ENCODE data around the gene UBASH3A.

The UBASH3A gene

DNA sequence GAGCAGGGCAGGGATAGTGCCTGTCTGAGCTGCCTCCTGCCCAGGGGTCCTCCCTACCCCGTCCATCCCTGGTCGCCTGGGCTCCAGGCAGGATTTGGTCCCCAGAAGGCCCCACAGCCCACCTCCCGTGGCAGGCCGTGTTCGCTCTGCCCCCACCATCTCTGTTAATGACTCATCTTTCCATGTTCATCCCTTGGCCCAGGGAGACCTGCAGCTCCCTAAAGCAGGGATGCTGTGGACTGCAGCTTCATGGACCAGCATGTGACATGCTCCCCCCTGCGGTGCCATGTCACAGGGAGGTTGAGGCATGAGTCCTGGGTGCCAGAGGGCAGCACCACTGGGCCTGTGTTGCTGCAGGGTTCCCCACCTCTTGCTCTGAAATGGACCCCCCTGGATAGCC lies 26.8 kb downstream of the UBASH3A start:
- DNase-seq (ENCODE audit: low read depth) = no peak

DNA sequence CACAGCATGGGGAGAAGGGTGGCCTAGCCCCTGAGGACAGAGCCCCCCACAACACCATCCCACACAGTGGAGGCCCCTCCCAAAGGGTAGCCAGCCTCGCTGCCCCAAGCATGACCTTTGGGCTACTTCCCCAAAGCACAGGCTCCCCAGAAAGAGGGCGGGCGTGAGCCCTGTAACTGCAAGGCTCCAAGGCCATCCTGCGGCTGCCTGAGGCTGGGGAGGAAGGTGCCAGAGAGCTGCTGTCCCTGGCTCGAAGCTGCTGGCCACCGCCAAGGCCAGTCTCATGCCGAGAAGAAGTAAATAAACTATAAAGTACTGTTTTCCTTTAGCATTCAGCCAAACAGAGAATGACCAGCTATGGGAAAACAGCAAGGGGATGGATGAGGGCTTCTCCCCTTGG lies 27.5 kb downstream of the UBASH3A start:
- no peak for DNase-seq (ENCODE audit: low read depth)

DNA sequence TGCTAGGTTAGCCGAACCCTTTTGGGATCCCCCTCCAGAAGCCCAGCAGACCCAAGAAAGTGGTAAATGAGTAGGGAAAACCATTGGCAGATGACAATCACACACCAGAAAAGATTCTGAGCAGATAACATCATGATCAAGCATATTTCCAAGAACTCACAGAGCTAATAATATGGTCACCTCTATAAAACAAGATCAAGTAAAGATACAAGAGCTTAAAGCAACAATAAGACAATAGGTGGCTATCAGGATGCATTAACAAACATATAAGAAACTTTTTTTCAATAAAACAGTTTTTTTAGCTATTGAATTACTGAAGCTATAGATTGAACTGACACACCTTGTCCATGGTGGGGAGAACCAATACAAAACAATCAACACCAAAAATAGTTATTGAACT lies 29.0 kb downstream of the UBASH3A start:
- no peak for DNase-seq (ENCODE audit: low read depth)

DNA sequence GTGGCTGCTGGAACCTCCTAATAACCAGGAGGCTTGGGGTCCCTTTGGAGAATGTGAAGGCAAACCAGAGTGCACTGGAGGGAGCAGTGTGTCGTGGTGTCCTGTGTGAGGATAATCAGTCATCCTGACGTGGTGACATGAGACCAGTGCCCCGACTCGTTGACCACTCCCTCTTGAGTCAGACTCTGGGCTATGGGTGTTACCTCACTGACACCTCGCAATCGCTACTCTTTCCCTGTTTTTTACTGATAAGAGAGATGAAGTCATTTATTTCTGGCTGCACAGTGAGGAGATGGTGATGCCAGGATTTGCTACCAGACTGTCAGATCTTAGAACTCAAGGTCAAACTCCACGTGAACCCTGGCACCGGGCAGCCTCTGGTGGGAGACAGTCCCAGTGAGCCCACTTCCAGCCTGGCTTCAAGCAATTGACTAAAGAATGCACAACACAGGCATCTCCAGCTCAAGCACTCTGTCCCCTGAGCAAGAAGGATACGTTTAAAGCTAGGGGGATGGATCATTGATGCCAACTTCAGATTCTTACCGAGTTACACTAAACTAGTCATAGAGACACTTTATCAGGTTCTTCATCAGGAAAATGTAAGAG lies 30.3 kb downstream of the UBASH3A start:
- no peak for DNase-seq (ENCODE audit: low read depth)

DNA sequence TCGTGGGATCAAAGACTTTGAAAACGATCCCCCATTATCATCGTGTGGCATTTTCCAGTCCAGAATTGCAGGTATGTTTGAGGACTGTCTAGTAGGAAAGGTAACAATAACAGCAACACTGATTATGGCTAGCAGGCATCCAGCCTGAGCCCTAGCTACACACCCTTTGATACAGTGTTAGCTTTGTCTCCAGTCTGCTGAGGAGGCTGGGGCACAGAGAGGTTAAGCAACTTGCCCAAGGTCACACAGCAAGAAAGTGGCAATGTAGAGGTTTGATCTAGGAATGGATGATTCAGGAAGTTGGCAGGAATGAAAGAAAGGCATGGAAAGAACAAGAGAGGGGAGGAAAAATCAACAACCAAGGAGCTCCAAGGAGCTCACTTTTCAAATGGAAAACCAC lies 31.2 kb downstream of the UBASH3A start:
- no peak for DNase-seq (ENCODE audit: low read depth)

DNA sequence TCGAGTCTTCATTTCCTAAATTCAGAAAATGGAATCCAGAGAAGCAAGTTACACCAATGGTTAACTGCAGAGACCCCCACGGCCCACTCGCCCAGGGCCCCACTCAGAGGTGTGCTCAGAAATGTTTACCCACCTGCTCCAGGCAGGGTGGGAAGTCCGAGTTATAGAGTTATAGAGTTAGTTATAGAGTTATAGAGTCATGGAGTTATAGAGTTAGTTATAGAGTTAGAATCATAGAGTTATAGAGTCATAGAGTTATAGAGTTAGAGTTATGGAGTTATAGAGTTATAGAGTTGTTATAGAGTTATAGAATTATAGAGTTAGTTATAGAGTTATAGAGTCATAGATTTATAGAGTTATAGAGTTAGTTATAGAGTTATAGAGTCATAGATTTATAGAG lies 31.7 kb downstream of the UBASH3A start:
- no peak for DNase-seq (ENCODE audit: low read depth)

DNA sequence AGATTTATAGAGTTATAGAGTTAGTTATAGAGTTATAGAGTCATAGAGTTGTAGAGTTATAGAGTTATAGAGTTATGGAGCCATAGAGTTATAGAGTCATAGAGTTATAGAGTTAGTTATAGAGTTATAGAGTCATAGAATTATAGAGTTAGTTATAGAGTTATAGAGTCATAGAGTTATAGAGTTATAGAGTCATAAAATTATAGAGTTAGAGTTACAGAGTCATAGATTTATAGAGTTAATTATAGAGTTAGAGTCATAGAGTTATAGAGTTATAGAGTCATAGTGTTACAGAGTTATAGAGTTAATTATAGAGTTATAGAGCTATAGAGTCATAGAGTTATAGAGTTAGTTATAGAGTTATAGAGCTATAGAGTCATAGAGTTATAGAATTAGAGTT lies 32.1 kb downstream of the UBASH3A start:
- no peak for DNase-seq (ENCODE audit: low read depth)

DNA sequence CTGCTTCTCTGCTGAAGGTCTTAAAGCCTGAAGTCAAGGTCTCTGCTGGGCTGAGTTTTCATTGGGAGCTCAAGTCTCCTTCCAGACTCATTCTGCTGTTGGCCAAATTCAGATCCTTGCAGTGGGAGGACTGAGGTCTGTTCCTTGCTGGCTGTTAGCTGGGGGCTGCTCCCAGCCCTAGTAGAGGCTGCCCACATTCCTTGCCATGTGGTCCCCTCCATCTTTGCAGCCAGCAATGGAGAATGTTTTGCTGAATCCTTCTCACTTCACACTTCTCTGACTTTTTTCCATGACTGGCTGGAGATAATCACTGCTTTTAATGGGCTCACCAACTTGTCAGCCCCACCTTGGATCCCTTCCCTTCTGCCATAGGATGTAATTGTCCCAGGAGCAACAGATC lies 33.2 kb downstream of the UBASH3A start:
- no peak for DNase-seq (ENCODE audit: low read depth)

DNA sequence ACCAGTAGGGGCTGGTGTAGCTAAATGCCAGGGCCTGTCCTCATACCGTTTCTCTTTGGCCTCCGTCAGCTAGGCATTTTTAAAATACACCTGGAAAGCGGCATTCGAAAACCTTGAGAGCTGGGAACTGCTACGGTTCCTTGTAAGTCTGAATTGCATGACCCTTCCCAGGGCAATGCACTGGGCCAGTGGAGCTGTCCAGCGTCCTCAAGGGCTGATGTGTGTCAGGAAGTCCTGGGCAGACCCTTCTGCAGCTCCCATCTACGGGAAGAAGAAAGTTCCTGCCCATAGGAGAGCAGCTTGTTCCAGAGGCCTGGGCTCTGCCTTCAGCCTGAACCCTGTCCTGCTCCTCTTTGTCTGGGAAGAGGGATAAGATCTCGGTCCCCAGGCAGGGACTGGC lies 34.1 kb downstream of the UBASH3A start:
- no peak for DNase-seq (ENCODE audit: low read depth)

DNA sequence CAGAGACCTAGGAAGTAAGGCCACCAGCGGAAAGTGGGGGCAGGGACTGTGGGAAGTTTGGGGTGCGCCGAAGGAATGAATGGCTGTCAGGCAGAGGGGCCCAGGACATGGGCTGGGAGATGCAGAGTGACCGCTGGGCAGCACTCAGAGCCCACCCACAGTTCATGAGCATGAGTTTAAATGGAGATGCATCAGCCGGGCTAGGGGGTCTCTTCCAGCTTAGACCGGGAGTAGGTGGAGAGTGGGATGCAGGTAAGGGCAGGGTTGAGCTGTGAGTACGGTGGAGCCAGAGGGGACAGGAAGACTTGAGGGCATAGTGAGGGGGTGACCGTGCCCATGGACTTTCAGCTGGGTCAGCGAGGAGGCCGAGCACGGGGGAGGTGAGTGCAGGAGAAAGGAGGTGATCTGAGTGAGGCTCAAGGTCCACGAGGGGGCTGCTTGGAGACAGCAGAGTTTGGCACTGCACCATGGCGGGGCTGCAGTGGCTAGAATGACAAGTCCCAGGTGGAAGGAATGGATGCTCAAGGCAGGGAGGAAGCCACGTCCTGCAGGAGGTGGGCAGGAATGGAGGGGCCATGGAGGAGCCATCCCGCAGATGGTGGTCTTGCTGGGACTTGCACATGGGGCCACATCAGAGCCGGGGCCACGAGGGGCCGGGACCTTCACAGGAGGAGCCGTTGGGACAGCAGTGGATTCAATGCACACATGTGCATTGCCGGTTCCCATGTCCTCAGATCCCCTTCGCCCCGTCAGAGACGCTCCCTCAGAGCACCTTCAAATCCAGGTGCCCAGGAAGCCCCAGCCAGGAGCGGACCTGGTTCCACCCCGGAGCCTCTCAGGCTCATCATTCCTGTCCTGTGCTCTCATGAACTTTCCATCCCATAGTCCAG lies 34.9 kb downstream of the UBASH3A start:
- DNase-seq (ENCODE audit: low read depth) = no peak

DNA sequence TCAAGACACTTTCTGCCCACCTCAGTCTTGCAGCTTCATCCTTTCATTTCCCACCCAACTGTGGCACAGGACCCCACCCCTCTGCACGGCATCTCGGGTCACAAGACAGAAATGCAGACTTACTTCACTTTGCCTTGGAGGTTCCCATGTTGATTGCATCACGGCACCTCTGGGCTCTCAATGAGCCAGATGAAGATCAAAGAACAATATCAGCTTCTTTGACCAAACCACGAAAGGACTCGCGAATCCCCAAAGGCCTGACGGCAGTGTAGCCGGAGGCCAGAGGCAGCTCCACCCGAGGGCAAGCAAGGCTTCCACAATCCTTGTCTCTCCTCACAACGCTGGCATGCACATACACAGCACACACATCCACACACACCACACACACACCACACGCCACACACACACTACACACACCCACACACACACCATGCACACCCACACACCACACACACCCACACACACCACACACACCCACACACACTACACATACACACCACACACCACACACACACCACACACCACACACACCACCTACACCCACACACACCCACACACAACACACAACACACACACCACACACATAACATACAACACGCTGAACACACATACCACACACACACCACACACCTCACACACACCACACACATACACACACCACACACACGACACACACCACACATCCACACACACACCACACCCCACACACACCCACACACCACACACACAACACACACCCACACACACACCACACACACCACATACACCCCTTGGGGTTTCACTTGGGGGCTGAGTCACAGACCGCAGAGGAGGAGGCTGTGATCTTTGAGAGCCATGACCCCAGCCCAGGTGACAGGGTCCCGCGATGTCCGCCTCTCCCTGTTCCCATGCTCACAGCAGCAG lies 35.8 kb downstream of the UBASH3A start:
- DNase-seq (ENCODE audit: low read depth) = no peak

DNA sequence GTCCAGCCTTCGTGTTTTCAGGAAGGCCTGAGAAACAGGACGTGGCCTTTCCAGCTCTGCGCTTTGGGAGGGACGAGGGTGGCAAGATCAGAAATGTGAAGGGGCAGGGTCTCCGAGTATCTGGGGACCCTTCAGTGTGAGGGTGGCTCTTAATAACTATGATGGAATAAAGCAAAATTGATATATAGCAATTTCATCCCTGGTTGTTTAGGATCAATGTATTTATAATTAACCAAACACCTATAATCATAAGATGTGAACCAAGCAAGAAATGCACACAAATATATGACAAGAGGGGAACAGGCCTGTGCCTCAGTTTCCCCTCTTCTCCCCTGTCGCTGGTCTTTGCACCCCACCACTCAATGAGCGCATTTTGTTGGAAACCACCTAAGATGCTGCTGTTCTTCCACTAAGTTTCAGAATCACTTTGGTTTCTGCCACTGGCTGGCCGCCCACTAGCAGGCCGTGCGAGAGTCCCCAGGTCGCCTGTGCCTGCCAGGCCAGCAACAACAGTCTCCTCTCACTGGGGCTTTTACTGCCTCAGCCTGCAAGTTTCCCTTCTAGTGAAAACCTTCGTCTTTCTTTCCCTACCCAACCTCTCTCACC lies 36.6 kb downstream of the UBASH3A start:
- DNase-seq (ENCODE audit: low read depth) = no peak

DNA sequence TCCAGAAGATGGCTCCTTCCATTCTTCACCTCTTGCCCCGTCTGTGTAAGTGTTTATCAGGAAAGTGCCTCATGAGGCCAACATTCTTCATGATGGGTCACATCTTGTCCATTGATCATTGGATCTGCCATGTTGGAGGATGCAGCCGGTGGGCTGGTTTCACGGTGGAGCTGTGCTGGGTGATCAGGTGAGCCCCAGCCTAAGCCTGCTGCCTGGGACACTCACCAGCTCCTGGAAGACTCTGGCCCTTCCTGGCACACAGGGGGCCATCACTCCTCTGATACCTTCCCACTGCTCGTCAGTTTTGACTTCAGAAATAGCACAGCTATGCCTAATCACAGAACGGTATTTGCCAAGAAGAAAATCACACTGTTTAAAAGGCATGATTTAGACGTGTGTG lies 38.3 kb downstream of the UBASH3A start:
- DNase-seq (ENCODE audit: low read depth) = no peak

DNA sequence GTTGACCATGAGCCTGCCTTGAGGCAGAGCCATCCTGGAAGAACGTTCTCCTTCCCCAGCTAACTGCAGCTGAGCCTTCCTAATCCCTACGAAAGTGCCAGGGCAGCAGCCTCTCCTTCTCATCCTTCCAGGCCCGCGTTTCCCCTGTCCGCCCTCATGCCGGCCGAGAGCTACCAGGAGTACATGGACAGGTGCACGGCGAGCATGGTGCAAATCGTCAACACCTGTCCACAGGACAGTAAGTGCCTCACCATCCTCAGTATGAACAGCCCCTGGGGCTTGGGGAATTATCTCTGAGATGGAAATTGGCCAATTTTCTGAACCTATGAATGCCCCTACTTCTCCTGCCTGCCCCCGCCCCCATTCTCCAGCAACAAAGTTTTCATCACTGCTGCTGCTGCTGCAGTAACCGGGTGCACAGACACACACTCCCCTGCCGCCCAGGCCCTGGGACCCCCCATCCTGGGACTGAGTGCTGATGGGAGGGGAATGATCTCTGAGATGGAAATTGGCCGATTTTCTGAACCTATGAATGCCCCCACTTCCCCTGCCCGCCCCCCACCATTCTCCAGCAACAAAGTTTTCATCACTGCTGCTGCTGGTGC lies 39.6 kb downstream of the UBASH3A start:
- DNase-seq (ENCODE audit: low read depth) = no peak

DNA sequence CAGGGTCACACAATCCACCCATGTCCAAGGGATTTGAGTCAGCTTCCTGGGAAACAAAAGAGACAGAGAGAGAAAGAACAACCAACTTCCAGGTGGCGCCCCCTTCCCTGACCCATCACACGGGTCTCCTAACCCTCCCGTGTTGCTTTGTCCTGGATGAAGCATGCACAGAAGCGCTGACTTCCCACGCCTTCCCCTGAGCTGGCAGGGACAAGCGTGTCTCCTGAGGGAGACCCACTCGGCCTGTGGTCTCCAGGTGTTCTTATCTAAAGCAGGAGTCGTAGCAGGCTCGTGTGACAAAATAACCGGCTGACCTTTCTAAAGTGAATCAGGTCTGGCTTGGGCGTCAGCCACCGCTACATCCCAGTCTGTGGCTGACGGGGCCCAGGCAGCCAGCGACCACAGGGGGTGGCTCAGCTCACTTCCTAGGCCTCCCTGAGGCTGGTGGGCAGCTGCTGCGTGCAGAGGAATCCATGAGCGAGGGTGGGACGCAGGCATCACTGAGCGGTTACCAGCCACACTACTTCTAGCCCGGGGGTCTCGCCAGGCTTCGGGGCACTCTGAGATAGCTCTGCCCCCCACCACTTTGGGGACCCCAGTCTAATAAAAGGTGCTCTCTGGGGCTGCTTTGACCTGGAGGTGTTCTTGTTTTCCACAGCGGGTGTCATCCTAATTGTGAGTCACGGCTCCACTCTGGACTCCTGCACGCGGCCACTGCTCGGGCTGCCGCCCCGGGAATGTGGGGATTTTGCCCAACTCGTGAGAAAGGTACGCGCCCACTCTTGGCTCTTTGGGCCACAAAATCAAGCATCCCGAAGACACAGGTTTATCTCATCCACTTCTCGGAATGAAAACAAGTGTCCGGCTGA lies 40.4 kb downstream of the UBASH3A start:
- DNase-seq (ENCODE audit: low read depth) = no peak

DNA sequence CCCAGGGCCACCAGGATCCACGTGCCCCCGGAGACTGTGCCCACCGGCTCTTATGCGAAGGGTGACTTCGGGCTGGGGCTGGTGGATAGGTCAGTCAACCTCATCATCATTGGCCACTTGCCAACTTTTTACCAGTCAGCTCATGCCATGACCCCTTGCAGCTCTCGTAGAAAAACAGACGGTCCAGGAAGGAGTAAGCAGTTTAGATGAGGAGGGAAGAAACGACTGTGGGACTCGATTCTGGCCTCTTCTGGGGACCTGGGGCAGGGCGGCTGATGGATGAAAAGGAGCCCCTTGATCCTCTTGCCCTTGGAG lies 41.0 kb downstream of the UBASH3A start:
- no peak for DNase-seq (ENCODE audit: low read depth)

DNA sequence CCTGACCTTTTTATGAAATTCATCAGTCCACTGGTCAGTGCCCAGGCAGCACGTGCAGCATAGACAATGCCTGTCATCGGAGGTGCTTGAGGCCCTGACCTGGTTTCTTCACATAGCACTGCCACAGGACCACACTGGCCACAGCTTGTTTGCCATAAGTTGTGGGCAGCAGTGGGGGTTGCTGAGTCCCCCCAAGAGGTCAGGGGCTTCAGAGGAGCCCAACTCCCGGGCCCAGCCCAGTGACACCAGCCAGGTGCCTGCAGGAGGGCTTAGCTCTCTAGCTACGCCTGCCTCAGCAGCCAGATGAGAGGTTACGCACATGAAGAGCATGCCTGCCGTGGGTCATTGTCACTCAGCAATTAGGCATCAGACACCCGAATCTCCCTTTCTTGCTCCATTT lies 41.6 kb downstream of the UBASH3A start:
- DNase-seq (ENCODE audit: low read depth) = no peak

DNA sequence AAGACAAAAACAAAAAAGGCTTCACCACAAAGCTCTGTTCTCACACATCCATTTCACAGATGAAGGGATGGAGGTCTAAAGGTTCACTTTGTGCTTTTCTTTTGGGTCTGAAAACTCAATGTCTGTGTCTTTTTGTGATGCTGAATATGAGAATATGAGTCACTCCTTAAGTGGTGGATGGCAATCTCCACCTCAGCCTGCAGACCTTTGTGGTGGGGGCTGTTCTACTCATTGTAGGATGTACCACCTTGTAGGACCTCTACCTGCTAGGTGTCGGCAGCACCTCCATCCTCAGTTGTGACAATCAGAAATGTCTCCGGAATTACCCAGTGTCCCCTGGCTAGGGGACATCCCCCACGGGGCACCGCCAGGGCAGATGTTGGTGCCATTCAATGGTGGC lies 42.8 kb downstream of the UBASH3A start:
- no peak for DNase-seq (ENCODE audit: low read depth)

DNA sequence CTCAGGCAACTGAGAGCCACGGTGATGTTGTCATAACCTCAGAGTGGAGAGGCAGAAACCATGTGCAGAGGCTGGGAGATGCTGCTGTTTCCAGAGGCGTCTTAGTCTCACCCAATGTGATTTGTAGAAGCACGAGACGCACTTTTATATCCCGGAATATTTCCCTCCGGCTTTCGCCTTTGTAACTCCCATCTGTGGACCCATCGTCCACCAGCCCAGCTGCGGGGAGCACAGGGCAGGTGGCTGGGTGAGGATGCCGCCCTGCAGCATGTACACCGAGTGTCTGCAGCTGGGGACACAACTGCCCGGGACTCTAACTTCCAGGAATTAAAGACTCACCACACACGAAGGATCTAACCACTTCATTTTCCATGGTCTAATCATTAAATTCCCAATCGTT lies 43.5 kb downstream of the UBASH3A start:
- no peak for DNase-seq (ENCODE audit: low read depth)

DNA sequence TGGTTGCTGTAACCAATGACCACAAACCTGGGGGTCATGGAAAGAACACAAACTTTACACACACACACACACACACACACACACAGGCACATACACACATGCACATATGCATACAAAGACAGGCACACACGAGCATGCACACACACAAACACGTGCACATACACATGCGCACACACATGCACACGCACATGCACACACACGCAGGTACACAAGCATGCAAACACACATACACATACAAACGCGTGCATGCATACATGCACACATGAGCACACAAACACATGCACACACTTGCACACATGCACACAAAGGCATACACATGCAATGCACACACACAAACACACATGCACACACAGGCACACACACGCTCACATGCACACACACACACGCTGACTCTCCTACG lies 44.0 kb downstream of the UBASH3A start:
- no peak for DNase-seq (ENCODE audit: low read depth)

DNA sequence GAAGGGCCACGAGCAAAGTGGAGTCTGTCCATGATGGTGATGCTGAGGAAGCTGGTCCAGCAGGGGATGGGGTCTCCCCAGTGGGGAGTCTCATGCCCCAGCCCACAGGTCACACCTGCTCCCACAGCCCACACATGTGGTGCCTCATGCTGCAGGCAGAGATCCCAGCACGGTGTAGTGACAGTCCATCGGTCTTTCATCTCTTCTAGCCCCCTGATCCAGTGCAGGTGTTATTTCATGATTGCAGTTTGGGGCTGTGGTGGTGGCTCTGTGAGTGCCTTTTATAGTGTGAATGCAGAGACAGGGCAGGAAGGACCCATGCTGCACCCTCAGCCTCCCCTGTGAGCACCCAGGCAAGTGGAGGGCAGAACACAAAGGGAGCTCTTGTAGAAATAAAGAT lies 45.0 kb downstream of the UBASH3A start:
- DNase-seq (ENCODE audit: low read depth) = no peak

Measured in GM04503 (cell line).